LHCN-M2 (cell line): ENCODE results near the gene CAPN1. TPM values are rescaled to one million over a fixed set of nuclear protein-coding genes. Genes with fewer than 3 reads are reported as not detected.
"Not testable (repeated sequence)": the region's sequence is repeated elsewhere in the genome, so short reads cannot be mapped to it uniquely, and the experiment has no call there.

ENCODE experiments used
- DNase-seq: peaks from one replicate; pipeline ENCODE4 v3.0.0-alpha.2; 2012; ENCODE audit warnings: low read depth
- total RNA-seq: library from RNA; depleted of rRNA; stranded (reverse); fragments of >200 nt; gene quantifications from 2 replicates; pipeline ENCODE4 v1.2.3, GENCODE V29; 2014

Gene CAPN1
- total RNA-seq, 1 experiment from 2014 or later: 141 TPM

- DNase-seq: no peak
Measured at GRCh38 chr11:65217441-65218423, 36.0 kb downstream of the CAPN1 start.

GRCh38 chr11:65218446-65218845 is 36.7 kb downstream of the CAPN1 start:
- DNase-seq: no peak

- no peak for DNase-seq
Measured at GRCh38 chr11:65219930-65220213, 38.1 kb downstream of the CAPN1 start.

GRCh38 chr11:65221026-65221425 is 39.3 kb downstream of the CAPN1 start:
- DNase-seq: no peak

GRCh38 chr11:65223011-65223410 is 41.3 kb downstream of the CAPN1 start:
- no peak for DNase-seq

- peak; percentile 60 for DNase-seq
Measured at GRCh38 chr11:65224930-65225278, 43.2 kb downstream of the CAPN1 start.

- peak; percentile 42 for DNase-seq
Measured at GRCh38 chr11:65225279-65226102, 43.8 kb downstream of the CAPN1 start.

- DNase-seq: no peak
Measured at GRCh38 chr11:65226103-65226442, 44.3 kb downstream of the CAPN1 start.

GRCh38 chr11:65227879-65228278 is 46.2 kb downstream of the CAPN1 start:
- DNase-seq: no peak

- DNase-seq: no peak
Measured at GRCh38 chr11:65236194-65237059, 54.7 kb downstream of the CAPN1 start.

GRCh38 chr11:65238302-65238701 is 56.6 kb downstream of the CAPN1 start:
- DNase-seq: not testable (repeated sequence)

GRCh38 chr11:65241134-65241533 is 59.4 kb downstream of the CAPN1 start:
- no peak for DNase-seq

- no peak for DNase-seq
Measured at GRCh38 chr11:65241692-65242091, 60.0 kb downstream of the CAPN1 start.

GRCh38 chr11:65242389-65242788 is 60.7 kb downstream of the CAPN1 start:
- DNase-seq: no peak

GRCh38 chr11:65243797-65244196 is 62.1 kb downstream of the CAPN1 start:
- no peak for DNase-seq

GRCh38 chr11:65245046-65245445 is 63.3 kb downstream of the CAPN1 start:
- not testable (repeated sequence) for DNase-seq

GRCh38 chr11:65246506-65246905 is 64.8 kb downstream of the CAPN1 start:
- DNase-seq: no peak

- not testable (repeated sequence) for DNase-seq
Measured at GRCh38 chr11:65248184-65248710, 66.5 kb downstream of the CAPN1 start.

- DNase-seq: peak; percentile 27
Measured at GRCh38 chr11:65251476-65251875, 69.7 kb downstream of the CAPN1 start.

- no peak for DNase-seq
Measured at GRCh38 chr11:65254724-65255123, 73.0 kb downstream of the CAPN1 start.

GRCh38 chr11:65258988-65259387 is 77.3 kb downstream of the CAPN1 start:
- no peak for DNase-seq

GRCh38 chr11:65260302-65260701 is 78.6 kb downstream of the CAPN1 start:
- no peak for DNase-seq
